Measurements from ENCODE around the gene GLIS1.

GLIS1 gene

GRCh38 chr1:53541263-53541625 lies 197.7 kb downstream of the GLIS1 start:
- no peak for DNase-seq

GRCh38 chr1:53540604-53541262 lies 198.2 kb downstream of the GLIS1 start:
- DNase-seq = no peak

- no peak for DNase-seq
These were observed 199.0 kb downstream of the GLIS1 start for GRCh38 chr1:53539711-53540603.

- DNase-seq = no peak
These were observed 199.7 kb downstream of the GLIS1 start for GRCh38 chr1:53539226-53539625.

- no peak for DNase-seq
These were observed 202.4 kb downstream of the GLIS1 start for GRCh38 chr1:53536606-53537005.

GRCh38 chr1:53535846-53536245 lies 203.1 kb downstream of the GLIS1 start:
- DNase-seq = no peak

- DNase-seq = no peak
These were observed 203.7 kb downstream of the GLIS1 start for GRCh38 chr1:53535226-53535625.

GRCh38 chr1:53532912-53533311 lies 206.1 kb downstream of the GLIS1 start:
- no peak for DNase-seq

- DNase-seq = no peak
These were observed 206.6 kb downstream of the GLIS1 start for GRCh38 chr1:53532377-53532776.

- no peak for DNase-seq
These were observed 208.4 kb downstream of the GLIS1 start for GRCh38 chr1:53530550-53530949.

GRCh38 chr1:53529555-53529954 lies 209.4 kb downstream of the GLIS1 start:
- no peak for DNase-seq

GRCh38 chr1:53527368-53527767 lies 211.6 kb downstream of the GLIS1 start:
- no peak for DNase-seq

GRCh38 chr1:53526451-53527101 lies 212.4 kb downstream of the GLIS1 start:
- DNase-seq = peak; percentile 67

- no peak for DNase-seq
These were observed 213.4 kb downstream of the GLIS1 start for GRCh38 chr1:53525595-53525994.

GRCh38 chr1:53524428-53525375 lies 214.3 kb downstream of the GLIS1 start:
- DNase-seq = no peak

- no peak for DNase-seq
These were observed 216.9 kb downstream of the GLIS1 start for GRCh38 chr1:53521924-53522552.

GRCh38 chr1:53520481-53520880 lies 218.5 kb downstream of the GLIS1 start:
- DNase-seq = no peak

GRCh38 chr1:53519421-53519820 lies 219.5 kb downstream of the GLIS1 start:
- no peak for DNase-seq

- no peak for DNase-seq
These were observed 220.2 kb downstream of the GLIS1 start for GRCh38 chr1:53518775-53519174.

- no peak for DNase-seq
These were observed 221.1 kb downstream of the GLIS1 start for GRCh38 chr1:53517821-53518352.

GRCh38 chr1:53517109-53517508 lies 221.9 kb downstream of the GLIS1 start:
- no peak for DNase-seq

- DNase-seq = no peak
These were observed 222.8 kb downstream of the GLIS1 start for GRCh38 chr1:53516181-53516580.

Measured in amniotic stem cell (primary cell).